GM10266 (cell line): ENCODE results near the gene ZNF454.

ENCODE experiments used
- DNase-seq: peaks from one replicate; pipeline ENCODE4 v3.0.0; 2012; ENCODE audit errors: extremely low spot score
- TF ChIP-seq, protein P1 (sequence below): IDR thresholded peaks from 2 replicates; pipeline ENCODE4 v1.5.1; 2012; ENCODE audit warnings: mild to moderate bottlenecking, low read depth; ENCODE audit not compliant: control insufficient read depth, insufficient read depth; ENCODE audit errors: missing control alignments

Gene ZNF454

DNA sequence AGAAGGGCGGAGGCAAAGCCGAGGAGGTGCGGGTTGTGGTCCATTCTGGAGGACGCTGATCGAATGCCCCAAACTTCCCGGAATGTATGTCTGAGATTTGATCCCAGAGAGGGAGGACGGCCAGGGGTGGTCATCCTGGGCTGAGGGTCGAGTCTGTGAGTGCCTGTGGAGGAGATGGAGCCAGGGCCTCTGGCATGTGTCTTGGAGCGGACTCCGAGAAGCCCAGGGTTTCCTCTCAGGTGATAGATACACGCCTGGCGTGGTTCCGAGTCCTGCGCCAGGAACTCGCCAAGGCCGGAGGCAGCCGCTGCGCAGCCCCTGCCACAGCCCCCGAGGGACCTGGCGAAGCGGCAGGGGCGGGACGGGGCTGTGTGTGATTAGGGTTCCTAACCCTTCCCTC is 363 bp downstream of the ZNF454 start:
- TF ChIP-seq, protein P1, sequence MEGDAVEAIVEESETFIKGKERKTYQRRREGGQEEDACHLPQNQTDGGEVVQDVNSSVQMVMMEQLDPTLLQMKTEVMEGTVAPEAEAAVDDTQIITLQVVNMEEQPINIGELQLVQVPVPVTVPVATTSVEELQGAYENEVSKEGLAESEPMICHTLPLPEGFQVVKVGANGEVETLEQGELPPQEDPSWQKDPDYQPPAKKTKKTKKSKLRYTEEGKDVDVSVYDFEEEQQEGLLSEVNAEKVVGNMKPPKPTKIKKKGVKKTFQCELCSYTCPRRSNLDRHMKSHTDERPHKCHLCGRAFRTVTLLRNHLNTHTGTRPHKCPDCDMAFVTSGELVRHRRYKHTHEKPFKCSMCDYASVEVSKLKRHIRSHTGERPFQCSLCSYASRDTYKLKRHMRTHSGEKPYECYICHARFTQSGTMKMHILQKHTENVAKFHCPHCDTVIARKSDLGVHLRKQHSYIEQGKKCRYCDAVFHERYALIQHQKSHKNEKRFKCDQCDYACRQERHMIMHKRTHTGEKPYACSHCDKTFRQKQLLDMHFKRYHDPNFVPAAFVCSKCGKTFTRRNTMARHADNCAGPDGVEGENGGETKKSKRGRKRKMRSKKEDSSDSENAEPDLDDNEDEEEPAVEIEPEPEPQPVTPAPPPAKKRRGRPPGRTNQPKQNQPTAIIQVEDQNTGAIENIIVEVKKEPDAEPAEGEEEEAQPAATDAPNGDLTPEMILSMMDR: no peak

DNA sequence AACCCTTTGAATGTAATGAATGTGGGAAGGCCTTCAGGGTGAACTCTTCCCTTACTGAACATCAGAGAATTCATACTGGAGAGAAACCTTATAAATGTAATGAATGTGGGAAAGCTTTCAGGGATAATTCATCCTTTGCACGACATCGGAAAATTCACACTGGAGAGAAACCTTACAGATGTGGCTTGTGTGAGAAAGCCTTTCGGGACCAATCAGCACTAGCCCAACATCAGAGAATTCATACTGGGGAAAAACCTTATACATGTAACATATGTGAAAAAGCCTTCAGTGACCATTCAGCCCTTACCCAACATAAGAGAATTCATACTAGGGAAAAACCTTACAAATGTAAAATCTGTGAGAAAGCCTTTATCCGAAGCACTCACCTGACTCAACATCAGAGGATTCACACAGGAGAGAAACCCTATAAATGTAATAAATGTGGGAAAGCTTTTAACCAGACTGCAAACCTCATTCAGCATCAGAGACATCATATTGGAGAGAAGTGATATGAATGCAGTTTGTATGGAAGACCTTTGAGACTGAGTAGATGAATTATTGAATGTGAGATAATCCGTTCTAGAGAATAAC is 24.6 kb downstream of the ZNF454 start:
- TF ChIP-seq, protein P1: no peak
- DNase-seq: no peak

More for the DNA sequence above, 363 bp downstream of the ZNF454 start:
- no peak for DNase-seq

DNA sequence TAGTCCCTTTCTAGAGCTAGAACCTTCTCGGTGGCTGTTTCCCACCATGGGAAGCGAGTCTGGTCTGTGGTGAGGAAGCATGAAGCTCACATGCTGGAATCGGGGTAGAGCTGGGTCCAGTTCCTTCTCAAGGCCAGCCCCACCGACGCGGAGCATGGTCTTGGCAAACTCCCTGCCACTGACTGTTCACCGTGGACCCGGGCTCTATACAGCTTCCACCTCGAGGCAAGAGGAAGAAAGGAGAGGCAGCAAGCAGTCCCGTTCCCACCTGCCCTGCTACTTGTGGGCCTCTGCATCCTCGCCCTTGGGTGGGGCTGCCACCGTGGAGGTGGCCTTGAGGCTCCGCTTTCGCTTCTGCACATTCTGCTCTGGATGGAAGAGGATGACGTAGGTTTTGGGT is 40.4 kb downstream of the ZNF454 start:
- TF ChIP-seq, protein P1: no peak
- no peak for DNase-seq

DNA sequence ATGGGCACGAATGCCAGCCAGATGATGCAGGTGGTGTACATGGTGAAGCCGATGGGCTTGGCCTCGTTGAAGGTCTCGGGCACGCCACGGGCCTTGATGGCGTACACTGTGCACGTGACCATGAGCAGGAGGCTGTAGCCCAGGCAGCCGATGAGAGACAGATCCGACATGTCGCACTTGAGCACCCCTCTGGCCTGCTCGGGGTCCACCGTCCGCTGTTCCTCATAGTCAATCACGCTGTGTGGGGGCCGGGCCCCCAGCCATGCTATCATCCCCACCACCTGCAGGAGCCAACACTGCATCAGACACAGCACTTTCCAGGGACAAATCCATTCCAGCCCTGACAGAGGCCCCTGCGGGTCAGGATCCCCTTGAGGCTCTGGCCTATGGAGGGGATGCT is 41.9 kb downstream of the ZNF454 start:
- TF ChIP-seq, protein P1: no peak
- DNase-seq: no peak

DNA sequence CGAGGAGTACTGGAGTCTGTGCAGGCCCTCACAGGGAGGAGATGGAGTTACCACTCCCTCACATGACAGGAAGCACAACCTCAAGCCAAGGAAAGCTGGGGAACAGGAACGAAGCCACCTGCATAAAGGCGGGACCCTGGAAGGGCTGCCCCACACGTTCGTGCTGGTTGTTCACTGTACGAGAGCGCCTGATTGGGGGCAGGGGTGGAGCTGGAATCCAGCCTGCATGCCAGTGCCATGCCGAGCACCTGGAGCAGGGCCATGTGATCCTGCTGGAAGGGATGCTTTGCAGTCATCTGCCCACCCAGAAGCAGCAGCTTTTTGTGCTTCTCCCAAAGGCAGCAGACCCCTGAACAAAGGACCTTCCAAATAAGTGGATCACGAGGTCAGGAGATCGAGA is 42.7 kb downstream of the ZNF454 start:
- TF ChIP-seq, protein P1: no peak
- no peak for DNase-seq

DNA sequence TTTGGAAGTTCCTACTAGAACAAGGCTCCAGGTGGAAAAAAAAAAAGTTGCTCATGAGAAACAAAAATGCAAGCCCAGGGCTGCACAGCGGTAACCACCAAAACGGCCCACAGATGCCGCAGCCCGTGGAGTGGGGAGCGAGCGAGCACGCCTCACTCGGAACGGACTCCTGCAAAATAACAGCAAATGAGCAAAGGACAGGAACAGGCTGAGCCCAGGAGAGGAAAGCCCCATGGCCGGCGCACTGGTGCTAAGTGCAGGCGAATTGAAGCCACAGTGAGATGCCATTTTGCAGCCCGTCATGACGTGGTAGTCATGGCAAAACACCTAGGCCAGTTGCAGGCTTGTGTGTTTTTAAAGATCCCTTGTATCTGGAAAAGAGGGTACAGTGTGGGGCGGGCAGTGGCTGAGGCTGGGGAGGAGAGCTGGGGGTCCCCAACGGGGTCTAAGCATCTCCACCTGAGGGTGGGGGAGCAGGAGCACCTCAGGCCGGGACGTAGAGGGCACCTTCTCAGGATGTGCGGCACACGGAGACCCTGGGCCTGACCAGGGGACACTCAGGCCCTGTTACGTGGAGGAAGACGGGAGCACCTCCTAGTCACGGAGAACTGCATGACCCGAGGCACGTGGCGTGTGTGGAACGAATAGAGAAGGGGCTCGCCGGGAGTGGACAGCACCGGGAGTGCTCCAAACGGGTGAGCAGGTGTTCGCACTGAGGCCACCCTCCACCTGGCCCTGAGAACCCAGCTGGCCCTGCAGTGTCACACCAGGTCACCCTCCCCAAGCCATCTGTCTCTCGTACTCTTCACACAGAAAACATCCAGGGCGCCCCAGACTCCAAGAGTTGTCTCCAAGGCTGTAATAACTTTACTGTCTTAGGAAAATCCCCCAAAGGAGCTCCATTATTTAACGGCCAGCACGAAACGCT is 43.4 kb downstream of the ZNF454 start:
- TF ChIP-seq, protein P1: no peak
- DNase-seq: no peak

DNA sequence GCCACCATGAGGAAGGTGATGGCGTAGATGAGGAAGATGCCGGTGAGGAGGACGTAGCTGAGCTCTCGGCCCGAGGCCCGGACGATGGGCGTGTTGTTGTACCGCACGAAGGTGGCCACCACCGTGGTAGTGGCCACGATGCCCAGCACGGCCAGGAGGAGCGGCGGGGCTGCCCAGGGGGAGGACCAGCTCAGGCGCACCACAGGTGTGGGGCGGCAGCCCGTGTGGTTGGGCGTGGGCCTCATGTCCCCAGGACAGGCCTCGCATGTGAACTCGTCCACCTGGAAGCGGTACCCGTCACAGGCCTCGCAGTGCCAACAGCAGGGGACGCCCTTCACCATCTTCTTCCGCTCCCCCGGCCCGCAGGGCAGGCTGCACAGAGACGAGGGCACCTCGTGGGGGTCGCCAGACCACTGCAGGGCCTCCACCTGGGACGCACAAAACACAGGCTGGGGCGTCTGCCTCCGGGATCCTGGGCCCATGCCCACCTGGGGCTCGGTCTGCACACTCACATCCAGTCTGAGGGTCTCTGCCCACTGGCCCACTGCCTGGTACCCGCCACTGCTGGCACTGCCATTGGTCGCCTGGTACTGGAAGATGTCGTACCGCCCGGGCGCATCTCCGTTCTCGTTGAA is 45.4 kb downstream of the ZNF454 start:
- no peak for DNase-seq
- TF ChIP-seq, protein P1: no peak
